ENCODE results near the gene MRGPRE.

Gene MRGPRE

DNA sequence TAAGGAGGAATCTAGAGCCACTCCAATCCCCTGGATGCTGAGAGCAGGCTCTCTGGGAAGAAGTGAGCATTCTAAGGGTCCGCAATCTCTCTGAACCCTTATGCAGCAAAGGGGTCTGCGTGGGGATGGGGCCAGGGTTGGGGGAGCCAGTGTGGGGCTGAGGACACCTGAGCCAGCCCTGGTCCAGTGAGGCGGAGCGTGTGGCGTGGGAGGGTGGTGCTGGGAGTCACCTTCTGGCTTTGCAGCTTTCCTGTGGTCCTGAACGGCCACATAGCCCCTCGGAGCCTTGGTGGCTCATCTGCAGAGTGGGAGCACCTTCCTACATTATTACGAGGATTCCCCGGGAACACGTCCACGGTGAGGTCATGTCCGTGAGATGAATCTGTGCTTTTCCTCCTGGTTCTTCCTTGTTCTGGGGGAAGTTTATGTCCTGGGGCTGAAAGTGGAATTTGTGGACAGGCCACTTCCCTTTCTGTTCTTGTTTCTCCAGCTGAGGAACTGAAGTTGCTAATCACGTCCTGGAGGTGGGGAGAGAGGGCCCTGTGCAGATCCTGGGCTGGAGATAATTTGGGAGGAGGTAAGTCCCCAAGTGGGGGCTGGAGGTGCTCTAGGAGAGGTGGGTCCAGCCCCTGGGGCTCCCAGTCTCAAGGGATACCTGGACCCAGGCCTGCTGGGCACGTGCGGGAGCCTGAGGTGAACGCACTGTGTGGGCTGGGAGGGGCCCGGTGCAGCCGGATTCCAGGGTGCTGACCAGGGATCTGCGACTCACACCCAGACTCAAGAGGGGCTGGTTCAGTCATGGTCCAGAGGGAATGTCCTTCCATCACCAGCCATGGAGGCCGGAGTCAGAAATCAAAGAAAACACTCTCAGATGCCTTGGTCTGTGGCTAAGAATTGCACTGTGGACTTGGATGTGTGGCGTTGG lies 6.1 kb downstream of the MRGPRE start:
- FAIRE-seq: no peak

- no peak for FAIRE-seq
Measured at GRCh38 chr11:3225159-3225758, 7.0 kb downstream of the MRGPRE start.

- FAIRE-seq: no peak
Measured at GRCh38 chr11:3224401-3225057, 7.7 kb downstream of the MRGPRE start.

DNA sequence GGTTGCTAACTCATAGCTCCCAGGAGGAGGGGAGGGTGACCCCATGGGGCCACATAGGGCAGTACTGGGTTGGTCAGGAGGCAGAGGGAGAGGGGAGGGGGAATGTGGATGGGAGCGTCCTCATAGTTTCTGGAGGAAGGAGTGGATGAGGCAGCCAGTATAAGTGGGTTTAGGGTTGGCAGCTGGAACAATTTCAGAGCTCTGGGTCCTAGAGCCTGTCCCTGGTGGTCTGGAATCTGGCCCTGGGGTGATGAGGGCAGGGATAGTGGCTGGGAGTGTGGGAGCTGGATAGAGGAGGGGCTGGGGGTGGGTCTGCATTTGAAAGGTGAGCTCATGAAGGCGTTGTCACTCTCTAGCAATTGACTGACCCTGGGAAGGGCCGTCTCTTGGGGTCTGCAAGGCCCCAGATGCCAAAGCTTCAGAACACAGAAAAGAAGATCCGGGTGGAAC lies 8.3 kb downstream of the MRGPRE start:
- FAIRE-seq: no peak

- FAIRE-seq: no peak
Measured at GRCh38 chr11:3222941-3223915, 9.0 kb downstream of the MRGPRE start.

DNA sequence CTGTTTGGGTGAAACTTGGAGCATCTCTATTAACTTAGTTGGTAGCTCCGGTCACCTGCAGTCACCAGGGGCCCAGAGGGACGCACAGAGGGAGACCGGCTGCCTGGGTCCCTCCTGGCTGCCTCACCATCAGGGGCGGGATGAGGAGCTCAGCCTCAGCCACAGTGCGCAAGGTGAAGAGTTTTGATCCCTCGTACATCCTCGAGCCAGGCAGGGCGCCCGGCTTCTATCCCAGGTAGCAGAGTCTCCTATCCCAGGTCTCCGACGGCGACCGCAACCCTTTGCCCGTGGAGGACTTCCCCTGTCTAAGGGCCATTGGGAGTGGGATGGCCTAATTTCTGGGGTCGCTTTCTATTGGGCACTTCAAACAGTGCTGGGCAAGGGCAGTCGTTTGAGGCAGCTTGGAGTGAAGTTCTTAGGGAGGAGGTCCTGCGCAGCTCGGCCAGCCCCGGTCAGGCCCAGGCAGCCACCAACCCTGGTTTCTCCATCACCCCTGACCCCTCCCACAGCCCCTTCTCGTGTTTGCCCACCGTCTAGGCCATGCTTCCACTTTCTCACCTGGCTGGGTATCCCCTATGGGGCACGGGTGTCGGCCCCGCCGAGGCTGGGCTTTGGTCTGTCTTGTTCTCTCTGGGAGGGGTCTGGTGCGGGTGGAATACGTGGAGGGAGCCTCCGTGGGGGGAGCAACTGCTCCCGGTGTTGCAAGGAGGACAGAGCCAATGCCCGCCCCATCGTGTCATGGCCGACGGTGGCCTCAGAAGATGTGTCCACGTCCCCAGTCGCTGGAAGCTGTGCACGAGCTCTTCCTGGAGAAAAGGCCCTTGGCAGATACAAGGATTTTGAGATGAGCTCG lies 10.0 kb downstream of the MRGPRE start:
- no peak for FAIRE-seq

DNA sequence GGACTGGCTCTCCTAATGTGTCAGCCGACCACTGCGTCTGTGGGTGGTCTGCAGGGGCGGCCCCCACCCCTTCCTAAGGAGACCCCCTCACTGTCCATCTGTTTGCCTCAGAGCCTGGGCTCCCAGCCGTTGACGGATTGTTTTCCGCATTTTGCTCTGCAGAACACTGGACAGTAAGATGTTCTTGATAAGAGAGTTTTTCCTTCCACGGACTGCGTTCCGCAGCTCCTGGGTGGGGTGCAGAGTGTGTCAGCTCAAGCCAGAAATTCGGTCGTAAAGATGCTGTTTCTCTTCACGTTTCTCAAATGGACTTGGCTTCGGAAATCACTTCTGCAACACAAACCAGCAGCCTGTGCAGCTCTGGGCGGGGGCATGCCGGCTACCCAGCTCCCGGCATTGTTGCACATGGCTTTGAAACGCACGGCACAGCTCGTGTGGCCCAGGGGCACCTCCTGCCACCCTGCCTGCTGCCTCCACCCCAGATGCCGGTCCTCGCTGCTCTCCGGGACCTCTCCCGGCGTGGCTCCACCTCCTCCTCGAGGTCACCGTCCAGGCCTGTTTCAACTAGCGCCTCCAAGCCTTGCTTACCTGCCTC lies 10.7 kb downstream of the MRGPRE start:
- no peak for FAIRE-seq

GRCh38 chr11:3220521-3221407 lies 11.5 kb downstream of the MRGPRE start:
- no peak for FAIRE-seq

DNA sequence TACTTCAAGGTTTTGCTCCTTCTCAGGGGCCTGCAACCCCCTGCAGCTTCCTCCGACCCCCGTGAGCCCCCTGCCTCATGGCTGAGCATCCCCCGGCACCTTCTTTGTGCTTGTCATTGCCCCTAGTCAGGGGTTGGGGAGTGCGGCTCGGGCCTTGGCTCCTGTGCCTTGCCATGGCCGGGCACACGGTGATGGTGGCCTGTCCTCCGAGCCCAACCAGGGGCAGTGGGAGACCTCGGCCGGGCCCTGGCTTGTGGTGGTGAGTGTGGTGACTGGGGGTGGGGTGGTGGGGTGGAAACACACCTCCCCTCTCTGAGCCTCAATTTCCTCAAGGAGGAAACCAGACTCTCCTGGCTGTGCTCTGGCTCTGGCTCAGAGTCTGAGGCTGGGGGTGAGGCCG lies 12.1 kb downstream of the MRGPRE start:
- no peak for FAIRE-seq

DNA sequence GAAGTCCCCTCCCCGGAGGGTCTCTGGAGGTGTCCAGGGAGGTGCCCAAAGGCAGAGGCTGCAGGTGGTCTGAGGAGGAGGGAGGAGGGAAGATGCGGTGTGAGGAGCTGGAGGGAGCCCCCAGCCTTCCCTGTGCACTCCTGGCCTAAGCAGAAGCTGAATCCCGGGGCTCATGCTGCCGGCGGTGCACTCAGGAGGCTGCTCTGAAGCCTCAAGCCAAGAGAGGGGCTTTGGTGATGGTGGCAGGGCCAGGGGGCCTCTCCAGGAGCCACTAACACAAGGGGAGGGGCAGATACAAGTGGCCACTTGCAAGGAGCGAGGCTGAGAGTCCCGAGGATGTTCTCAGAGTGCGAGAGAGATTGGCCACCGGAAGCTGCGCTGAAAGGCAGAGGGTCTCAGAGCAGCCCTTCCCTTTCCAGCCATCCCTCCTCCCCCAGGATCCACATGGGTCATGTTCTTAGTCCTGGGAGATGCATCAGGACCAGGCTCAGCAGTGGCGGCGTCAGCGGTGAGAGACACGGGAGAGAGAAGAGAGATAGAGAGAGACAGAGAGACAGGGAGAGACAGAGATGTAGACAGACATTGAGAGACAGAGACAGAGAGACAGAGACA lies 12.8 kb downstream of the MRGPRE start:
- FAIRE-seq: no peak

DNA sequence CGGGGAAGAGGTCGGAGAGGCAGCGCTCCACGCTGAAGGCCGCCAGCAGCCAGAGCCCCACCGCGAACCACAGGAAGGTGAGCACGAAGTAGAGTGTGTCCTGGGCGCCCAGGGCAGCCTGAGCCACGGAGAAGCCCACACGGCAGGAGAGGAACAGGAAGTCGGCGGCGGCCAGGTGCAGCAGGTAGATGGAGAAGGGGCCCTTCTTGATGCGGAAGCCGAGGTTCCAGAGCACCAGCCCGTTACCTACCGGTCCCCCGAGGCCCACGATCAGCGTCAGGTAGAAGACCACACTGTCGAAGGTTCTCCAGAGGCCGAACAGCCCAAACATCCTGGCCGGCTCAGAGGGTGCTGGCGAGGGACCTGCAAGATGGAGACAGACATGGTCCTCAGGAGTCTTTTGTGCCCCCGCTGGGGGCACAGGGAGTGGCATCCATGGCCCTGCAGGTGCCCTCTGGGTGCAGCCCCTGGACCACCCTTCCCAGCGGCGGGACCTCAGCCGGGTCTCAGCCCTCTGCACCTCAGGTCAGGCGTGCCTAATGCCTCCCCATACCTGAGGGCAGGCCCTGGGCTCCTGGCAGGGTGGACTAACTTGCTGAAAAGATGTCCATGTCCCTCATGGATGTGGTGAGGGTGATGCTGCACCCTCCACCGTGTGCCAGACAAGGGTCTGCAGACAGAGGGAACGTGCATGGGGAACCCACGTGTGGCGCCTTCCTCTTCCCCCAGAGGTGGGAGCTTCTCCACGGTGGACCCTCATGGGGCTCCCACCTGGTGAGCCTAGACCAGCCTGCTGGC lies 13.5 kb downstream of the MRGPRE start, which contains the start of gene MRGPRG:
Gene MRGPRG, minus strand, starts transcription at position 331 of the 798 bp plus-strand sequence. Its CDS starts 0 bp downstream, at position 331.
- no peak for FAIRE-seq

- FAIRE-seq: no peak
Measured at GRCh38 chr11:3217818-3218482, 14.3 kb downstream of the MRGPRE start.

DNA sequence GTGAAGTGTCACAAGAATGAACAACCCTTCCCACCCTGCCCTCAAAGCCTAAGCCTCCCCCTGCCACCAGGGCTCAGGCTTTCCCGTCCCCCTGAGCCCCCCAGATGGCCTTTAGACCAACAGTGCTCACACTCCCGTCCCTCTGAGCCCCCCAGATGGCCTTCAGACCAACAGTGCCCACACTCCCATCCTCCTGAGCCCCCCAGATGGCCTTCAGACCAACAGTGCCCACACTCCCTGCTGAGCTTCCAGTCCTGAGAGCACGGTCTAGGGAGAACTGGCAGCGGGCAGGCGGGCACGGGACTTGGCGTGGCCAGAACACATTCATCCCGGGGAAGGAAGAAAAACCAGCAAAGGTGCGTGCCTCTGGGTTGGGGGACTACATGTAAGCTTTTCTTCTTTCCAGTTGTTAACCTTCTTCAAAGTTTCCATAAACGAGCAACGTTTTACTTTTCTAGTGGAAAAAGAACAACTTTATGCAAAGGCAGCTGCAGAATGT lies 16.1 kb downstream of the MRGPRE start:
- no peak for FAIRE-seq

DNA sequence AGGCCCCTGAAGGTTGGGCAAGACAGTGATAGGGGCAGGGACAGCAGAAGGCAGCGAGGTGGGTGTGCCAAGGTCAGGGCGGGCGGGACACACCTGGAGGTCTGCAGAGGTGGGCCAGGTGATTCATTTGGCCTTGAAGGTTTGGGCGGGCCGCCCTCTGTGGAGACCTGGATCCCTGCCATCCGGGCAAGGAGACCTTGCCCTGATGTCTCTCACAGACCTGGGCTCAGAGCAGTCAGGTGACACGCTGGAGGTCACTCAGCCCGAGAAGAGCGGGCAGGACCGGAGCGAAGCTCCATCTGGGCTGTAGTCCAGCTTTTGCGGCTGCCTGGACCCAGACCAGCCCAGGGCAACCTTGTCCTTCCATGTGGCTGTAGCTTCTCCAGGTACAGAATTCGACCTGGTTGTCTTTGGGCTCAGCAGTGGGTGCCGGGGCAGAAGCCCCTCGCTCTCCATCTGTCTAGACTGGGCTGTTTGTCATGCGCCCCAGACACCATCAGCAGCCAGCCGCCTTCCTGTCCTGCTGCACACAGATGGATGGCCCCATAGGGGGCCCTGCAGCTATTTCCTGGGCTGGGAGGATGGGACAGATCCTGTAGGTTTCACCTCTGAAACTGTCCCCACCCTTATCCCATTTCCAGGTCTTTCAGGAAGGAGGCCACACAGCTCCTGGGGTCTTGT lies 16.7 kb downstream of the MRGPRE start:
- FAIRE-seq: no peak

DNA sequence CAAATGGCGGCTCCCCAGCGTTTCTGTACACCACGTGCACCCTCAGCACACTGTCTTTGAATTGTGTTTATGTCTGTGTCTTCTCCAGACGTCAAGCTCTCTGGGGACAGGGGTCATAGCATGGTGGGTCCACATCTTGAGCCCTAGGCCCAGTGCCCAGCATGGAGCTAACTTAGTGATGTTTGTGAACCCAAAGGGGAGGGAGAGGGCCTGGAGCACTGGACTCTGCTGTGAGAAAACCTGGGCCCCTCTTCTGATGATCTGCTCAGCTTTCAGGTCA lies 17.9 kb downstream of the MRGPRE start:
- no peak for FAIRE-seq

DNA sequence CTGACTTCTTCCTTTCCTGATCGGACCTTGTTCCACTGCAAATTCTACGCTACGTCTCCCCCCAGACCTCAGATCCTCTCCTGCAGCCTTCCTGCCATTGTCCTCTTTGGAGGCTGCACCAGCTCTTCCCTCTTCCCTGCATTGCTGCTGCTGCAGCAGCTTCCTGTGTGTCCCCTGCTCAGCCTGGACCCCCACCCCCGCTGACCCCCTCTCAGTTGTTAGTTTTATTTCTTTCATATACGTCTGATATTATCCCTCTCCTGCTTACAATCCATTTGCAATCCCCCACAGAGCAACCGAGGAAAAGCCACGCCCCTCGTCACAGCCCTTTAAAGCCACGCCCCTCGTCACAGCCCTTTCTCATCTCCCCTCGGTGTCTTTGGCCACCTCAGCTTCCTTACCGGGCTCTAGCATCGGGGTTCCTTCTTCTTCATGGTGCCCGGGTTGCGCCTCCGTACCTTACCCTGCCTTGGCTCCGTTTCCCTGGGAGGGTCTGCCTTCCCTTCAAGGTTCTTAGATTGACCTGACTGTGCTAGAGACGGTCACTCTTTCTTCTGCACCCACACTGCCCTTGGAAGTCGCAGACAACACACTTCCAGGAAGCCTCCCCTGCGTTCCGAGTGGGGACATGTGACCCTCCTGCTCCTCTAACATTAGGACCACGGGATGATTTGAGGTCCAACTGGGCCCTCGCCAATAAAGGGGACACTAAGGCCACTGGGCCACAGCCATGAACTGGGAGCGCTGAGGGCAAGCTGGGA lies 18.4 kb downstream of the MRGPRE start:
- FAIRE-seq: no peak

- FAIRE-seq: no peak
Measured at GRCh38 chr11:3208272-3208671, 23.9 kb downstream of the MRGPRE start.

Data from G401.6 (cell line).